Measurements from ENCODE around the gene GALNT14. TPM values are rescaled to one million over a fixed set of nuclear protein-coding genes. Genes with fewer than 3 reads are reported as not detected.

Gene GALNT14
- total RNA-seq, 1 experiment from 2014 or later = 2.7 TPM

DNA sequence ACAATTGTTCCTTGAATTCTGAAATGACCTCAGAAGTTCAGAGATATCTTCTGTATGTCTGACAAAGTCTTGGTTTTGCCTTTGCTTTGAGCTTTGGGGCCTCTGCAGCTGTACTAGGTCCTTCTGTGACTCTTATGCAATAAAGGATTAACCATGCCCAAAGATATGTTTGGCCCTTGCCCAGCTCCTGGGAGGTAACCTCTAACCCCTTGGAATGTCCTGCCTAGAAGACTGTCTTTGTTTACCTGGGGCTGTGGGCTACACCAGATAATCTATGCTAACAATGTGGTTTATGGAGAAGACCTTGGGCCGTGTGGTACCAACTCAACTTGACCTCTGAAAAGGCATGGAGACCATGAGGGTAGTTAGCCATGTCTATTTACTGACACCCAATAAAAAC is 190.1 kb downstream of the GALNT14 start:
- Histone ChIP-seq H2AFZ (ENCODE audit: low read length) (no peak overlapping the region), H2AK5ac (ENCODE audit: insufficient read length, low read length) (no peak overlapping the region), H2BK5ac (ENCODE audit: insufficient read length, low read length) (no peak overlapping the region), H3K79me1 (ENCODE audit: insufficient read depth, low read depth, low read length, poor library complexity, severe bottlenecking) (no peaks in the 10 kb centered on the region), H2BK20ac (ENCODE audit: low read depth, low read length, poor library complexity, severe bottlenecking) (no peak overlapping the region), H3K79me2 (ENCODE audit: insufficient read depth, low read length) (no peaks in the 10 kb centered on the region), H4K8ac (replicated peaks; ENCODE audit: insufficient read length, low read depth, low read length) (no peak overlapping the region), H3K4ac (ENCODE audit: low read depth, low read length) (no peak overlapping the region), H4K20me1 (ENCODE audit: control insufficient read depth, insufficient read depth, insufficient read length) (no peaks in the 10 kb centered on the region), H4K91ac (ENCODE audit: insufficient read length, low read depth, low read length) (no peak overlapping the region), H3K4me1 (ENCODE audit: insufficient read depth, low read length) (no peaks in the 10 kb centered on the region), H3K27ac (ENCODE audit: insufficient read length, low read depth, low read length) (no peak overlapping the region), H2BK12ac (ENCODE audit: insufficient read length, low read depth, low read length) (no peak overlapping the region), H3K23me2 (ENCODE audit: insufficient read length, low read depth, low read length, poor library complexity, severe bottlenecking) (no peaks in the 10 kb centered on the region), H3K23ac (ENCODE audit: insufficient read length, low read depth, low read length) (no peak overlapping the region), H3K56ac (ENCODE audit: insufficient read length, low read depth, low read length) (no peak overlapping the region), H3T11ph (ENCODE audit: low read length) (no peak overlapping the region), H3K18ac (ENCODE audit: insufficient read length, low read depth, low read length) (no peak overlapping the region), H4K5ac (ENCODE audit: insufficient read length, low read depth, low read length) (no peak overlapping the region), H3K27me3 (ENCODE audit: insufficient read depth, low read length) (no peaks in the 10 kb centered on the region), H3K9me3 (ENCODE audit: control insufficient read depth, low read depth, low read length) (no peaks in the 10 kb centered on the region), H3K14ac (ENCODE audit: insufficient read depth, low read length) (no peak overlapping the region), H3K9ac (ENCODE audit: extremely low read depth, insufficient read length, low read length) (no peak overlapping the region), H2BK120ac (ENCODE audit: low read depth, low read length, poor library complexity, severe bottlenecking) (no peak overlapping the region), H2BK15ac (ENCODE audit: low read depth, low read length) (no peak overlapping the region), H3K4me2 (ENCODE audit: insufficient read depth, insufficient read length, low read length) (no peak overlapping the region)
- Mint-ChIP-seq H3K36me3 (ENCODE audit: insufficient read depth in 1 of 3, low read depth in 3 of 3) (peaks cover 2 to 11% (median 4%) of the 10 kb centered on the region in 3 experiments; a peak in 3 of 7 replicates), H3K9me3 (peaks cover 7 to 12% of the 10 kb centered on the region in 2 experiments), H3K27ac (no peak overlapping the region), H3K27me3 (ENCODE audit: low read depth) (no peaks in the 10 kb centered on the region; the same call in 1 of the 2 replicates), H3K4me3 (no peak overlapping the region), H3K4me1 (no peaks in the 10 kb centered on the region)
- TF ChIP-seq, protein P1, sequence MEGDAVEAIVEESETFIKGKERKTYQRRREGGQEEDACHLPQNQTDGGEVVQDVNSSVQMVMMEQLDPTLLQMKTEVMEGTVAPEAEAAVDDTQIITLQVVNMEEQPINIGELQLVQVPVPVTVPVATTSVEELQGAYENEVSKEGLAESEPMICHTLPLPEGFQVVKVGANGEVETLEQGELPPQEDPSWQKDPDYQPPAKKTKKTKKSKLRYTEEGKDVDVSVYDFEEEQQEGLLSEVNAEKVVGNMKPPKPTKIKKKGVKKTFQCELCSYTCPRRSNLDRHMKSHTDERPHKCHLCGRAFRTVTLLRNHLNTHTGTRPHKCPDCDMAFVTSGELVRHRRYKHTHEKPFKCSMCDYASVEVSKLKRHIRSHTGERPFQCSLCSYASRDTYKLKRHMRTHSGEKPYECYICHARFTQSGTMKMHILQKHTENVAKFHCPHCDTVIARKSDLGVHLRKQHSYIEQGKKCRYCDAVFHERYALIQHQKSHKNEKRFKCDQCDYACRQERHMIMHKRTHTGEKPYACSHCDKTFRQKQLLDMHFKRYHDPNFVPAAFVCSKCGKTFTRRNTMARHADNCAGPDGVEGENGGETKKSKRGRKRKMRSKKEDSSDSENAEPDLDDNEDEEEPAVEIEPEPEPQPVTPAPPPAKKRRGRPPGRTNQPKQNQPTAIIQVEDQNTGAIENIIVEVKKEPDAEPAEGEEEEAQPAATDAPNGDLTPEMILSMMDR (conservative IDR thresholded peaks at IDR 0.05) = no peak
- no CpG with 5 or more reads among the region's 1 CpG for WGBS (ENCODE audit: extremely low coverage, insufficient read length, low lambda C conversion rate)
- no peak for DNase-seq

Measured in H9 (cell line).